ENCODE data around the gene AFF4.
"Not testable (repeated sequence)": the region's sequence is repeated elsewhere in the genome, so short reads cannot be mapped to it uniquely, and the experiment has no call there.

The AFF4 gene

GRCh38 chr5:132987531-132988408, 24.3 kb upstream of the AFF4 start:
- no peak for TF ChIP-seq CTCF (IDR thresholded peaks at IDR 0.05; ENCODE audit: unreplicated experiment in 3 of 3)
- Mint-ChIP-seq H3K4me1 (no peaks in the 10 kb centered on the region), H3K4me3 (no peak overlapping the region), H3K27ac (no peak overlapping the region), H3K9me3 (peaks cover 11% of the 10 kb centered on the region), H3K36me3 (ENCODE audit: low read depth) (no peaks in the 10 kb centered on the region), H3K27me3 (ENCODE audit: low read depth) (no peaks in the 10 kb centered on the region)

- H3K27ac Mint-ChIP-seq; H3K4me1 Mint-ChIP-seq; H3K4me3 Mint-ChIP-seq; H3K27me3 Mint-ChIP-seq (ENCODE audit: low read depth); H3K36me3 Mint-ChIP-seq (ENCODE audit: low read depth): not testable (repeated sequence)
- H3K9me3 Mint-ChIP-seq: peaks cover 19% of the 10 kb centered on the region
Measured at GRCh38 chr5:132982971-132983370, 19.5 kb upstream of the AFF4 start.

GRCh38 chr5:132981288-132981687, 17.9 kb upstream of the AFF4 start:
- Mint-ChIP-seq H3K27ac (no peak overlapping the region), H3K4me3 (no peak overlapping the region), H3K9me3 (peaks cover 21% of the 10 kb centered on the region), H3K4me1 (no peaks in the 10 kb centered on the region), H3K36me3 (ENCODE audit: low read depth) (no peaks in the 10 kb centered on the region), H3K27me3 (ENCODE audit: low read depth) (no peaks in the 10 kb centered on the region)
- no peak for TF ChIP-seq CTCF (IDR thresholded peaks at IDR 0.05; ENCODE audit: unreplicated experiment in 3 of 3)

GRCh38 chr5:132979976-132980375, 16.5 kb upstream of the AFF4 start:
- Mint-ChIP-seq H3K4me3 (no peak overlapping the region), H3K27ac (no peak overlapping the region), H3K4me1 (no peaks in the 10 kb centered on the region), H3K27me3 (ENCODE audit: low read depth) (no peaks in the 10 kb centered on the region), H3K36me3 (ENCODE audit: low read depth) (no peaks in the 10 kb centered on the region), H3K9me3 (peaks cover 24% of the 10 kb centered on the region)
- no peak for TF ChIP-seq CTCF (IDR thresholded peaks at IDR 0.05; ENCODE audit: unreplicated experiment in 3 of 3)

- Mint-ChIP-seq H3K4me1 (no peaks in the 10 kb centered on the region), H3K27ac (no peak overlapping the region), H3K9me3 (peaks cover 19% of the 10 kb centered on the region), H3K36me3 (ENCODE audit: low read depth) (no peaks in the 10 kb centered on the region), H3K4me3 (no peak overlapping the region), H3K27me3 (ENCODE audit: low read depth) (no peaks in the 10 kb centered on the region)
- TF ChIP-seq CTCF (IDR thresholded peaks at IDR 0.05; ENCODE audit: unreplicated experiment in 3 of 3): no peak
Measured at GRCh38 chr5:132979367-132979940, 16.0 kb upstream of the AFF4 start.

GRCh38 chr5:132976852-132977251, 13.4 kb upstream of the AFF4 start:
- no peaks in the 10 kb centered on the region for H3K36me3 Mint-ChIP-seq (ENCODE audit: low read depth)
- no peak for TF ChIP-seq CTCF (IDR thresholded peaks at IDR 0.05; ENCODE audit: unreplicated experiment in 3 of 3)
- H3K27ac Mint-ChIP-seq: no peak overlapping the region
- H3K4me1 Mint-ChIP-seq: no peaks in the 10 kb centered on the region
- no peak overlapping the region for H3K4me3 Mint-ChIP-seq
- peaks cover 3% of the 10 kb centered on the region for H3K27me3 Mint-ChIP-seq (ENCODE audit: low read depth)
- H3K9me3 Mint-ChIP-seq: peaks cover 18% of the 10 kb centered on the region

- H3K36me3 Mint-ChIP-seq (ENCODE audit: low read depth); H3K4me1 Mint-ChIP-seq; H3K9me3 Mint-ChIP-seq; H3K27me3 Mint-ChIP-seq (ENCODE audit: low read depth); H3K27ac Mint-ChIP-seq; H3K4me3 Mint-ChIP-seq: not testable (repeated sequence)
Measured at GRCh38 chr5:132972436-132972828, 9.0 kb upstream of the AFF4 start.
